SKM-1 (cell line): ENCODE measurements around the gene HNRNPR.
"Not testable (repeated sequence)": the region's sequence is repeated elsewhere in the genome, so short reads cannot be mapped to it uniquely, and the experiment has no call there.

ENCODE experiments used
- DNase-seq: peaks from one replicate; lab custom pipeline; 2025; ENCODE audit not compliant: unreplicated experiment; lab: John Stamatoyannopoulos, UW

HNRNPR gene

GRCh38 chr1:23331713-23332112, 12.4 kb downstream of the HNRNPR start:
- DNase-seq = no peak

DNA sequence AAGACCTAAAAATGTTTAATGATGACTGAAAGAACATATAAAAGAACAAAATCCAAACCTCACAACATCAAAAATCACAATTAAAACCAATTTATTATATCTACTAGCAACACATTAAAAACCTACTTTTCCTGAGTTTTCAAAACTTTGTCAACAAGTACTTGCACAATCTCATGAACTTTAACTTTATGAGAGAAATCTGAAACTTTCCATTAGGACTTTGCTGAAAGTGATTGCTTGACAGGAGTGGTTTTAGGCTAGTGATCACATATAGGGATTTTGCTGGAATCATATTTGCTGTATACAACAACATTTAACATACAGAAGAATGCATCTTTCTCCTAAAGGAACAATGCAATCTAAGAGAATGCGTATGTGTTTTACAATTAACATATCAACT, 13.2 kb downstream of the HNRNPR start:
- DNase-seq = no peak

- DNase-seq = no peak
Observed at GRCh38 chr1:23325393-23325792, 18.7 kb downstream of the HNRNPR start.

GRCh38 chr1:23322770-23323169, 21.3 kb downstream of the HNRNPR start:
- DNase-seq = no peak

DNA sequence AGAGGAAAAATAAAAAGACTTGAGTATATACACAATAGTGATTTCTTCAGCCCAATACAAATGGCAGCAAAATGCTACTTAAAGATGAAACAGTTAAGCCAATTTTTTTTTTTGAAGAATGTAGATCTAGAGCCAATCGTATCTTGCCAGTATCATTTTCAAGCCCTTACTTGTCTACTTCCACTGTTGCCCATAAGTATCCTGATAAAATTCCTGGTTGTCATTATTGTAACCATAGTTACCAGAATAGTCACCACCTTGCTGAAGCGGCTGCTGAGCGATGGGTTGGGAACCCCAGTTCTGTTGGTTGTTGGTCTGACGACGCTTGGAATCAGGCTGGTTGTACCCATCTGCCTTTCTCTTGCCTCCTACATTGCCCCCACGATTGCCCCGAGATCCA, 33.8 kb downstream of the HNRNPR start:
- DNase-seq = not testable (repeated sequence)

DNA sequence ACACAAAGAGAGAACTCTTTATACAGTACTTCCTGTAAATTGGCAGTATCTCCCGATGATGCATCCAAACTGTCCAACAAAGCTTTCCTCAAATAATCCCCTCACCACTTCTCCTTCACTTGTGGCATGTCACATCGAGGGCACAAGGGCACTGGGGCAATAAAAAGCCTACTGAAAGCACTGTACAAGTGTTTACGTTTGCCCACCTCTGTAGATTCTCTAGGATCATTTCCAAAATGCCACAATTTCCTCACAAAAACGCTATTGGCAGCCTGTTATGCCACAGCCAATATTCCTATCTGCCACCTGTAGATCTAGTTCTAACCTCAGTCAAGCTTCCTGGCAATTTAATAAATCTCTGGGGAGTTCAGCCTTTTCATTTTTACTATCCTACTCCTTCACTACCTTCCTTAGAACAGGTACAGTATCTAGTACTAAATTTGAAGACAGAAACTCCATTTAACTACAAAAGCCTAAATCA, 39.9 kb downstream of the HNRNPR start:
- no peak for DNase-seq

GRCh38 chr1:23303524-23303923, 40.6 kb downstream of the HNRNPR start:
- DNase-seq = no peak

- no peak for DNase-seq
Observed at GRCh38 chr1:23296931-23297330, 47.2 kb downstream of the HNRNPR start.

- no peak for DNase-seq
Observed at GRCh38 chr1:23291706-23292105, 52.4 kb downstream of the HNRNPR start.

GRCh38 chr1:23290836-23291565, 53.1 kb downstream of the HNRNPR start:
- DNase-seq = no peak

DNA sequence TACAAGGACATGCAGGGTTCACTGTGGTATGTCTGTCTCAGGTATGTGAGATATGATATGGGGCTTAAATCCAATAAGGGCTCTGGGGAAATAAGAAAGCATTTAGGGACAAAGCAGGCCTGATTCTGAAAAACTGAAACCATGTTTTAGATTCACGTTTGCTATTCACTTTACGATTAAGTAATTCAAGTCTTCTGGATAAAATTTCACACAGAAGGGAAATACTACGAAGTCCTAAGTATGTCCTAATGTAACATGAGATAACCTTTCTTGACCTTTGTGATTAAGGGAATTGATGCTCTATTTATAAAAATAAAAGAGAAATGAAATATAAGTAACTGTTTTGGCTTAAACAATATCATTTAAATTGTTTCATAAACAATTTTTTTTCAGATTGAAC, 55.4 kb downstream of the HNRNPR start:
- no peak for DNase-seq

DNA sequence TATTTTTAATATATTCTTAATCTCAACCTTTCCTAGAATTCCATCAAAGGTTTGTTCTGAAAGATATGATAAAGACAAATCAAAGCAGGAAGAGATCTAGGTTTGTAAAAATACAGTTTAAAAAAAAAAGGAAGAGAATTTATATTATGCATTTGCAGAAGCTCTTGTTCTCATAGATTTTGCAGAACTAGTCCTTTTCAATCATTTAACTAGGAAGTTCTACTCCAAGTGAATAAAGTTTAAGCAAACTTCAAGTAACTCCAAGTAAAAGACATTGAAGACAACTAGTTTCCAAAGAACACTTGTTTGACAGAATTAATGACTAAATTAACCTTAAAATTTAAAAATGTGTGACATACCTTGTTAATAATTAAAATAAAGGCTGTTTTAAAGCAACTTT, 55.9 kb downstream of the HNRNPR start:
- DNase-seq = no peak

- DNase-seq = no peak
Observed at GRCh38 chr1:23286401-23286800, 57.7 kb downstream of the HNRNPR start.

DNA sequence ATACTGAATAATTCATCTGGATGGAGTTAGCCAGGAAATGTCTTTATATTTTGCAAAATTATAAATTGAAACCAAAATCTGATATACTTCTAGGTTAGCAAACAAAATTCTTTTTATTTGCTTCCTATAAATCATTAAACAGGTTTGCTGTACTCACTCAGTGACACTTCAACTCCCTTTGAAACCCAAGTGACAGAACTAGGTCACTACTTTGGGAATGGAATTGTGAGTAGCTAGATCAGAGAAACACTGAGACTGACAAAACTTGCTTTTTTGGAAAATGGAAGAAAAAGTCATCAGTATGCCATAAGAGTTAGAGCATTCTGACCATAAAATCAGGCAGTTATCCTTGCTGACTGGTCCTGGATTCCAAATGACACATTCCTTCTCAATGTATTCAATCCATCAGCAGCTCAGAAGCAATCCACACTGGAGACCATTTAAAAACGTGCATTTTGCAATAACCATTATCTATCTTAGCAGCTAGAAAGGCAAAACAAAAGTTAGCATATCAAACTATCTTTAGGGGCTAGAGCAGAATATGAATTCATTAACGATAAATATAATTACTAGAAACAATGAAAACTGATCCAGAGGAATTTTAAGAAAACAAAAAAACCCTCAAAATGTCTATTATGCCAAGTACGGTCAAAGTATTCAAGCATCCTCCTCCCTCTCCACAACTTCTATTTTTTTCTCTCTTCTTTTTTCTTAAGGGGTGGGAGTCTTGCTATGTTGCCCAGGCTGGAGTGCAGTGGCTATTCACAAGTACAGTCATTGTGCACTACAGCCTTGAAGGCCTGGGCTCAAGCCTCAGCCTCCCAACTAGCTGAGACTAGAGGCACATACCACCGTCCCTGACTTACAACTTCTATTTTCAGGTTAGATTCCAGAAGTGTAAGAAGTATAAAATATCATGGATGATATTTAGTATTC, 60.1 kb downstream of the HNRNPR start:
- DNase-seq = no peak

DNA sequence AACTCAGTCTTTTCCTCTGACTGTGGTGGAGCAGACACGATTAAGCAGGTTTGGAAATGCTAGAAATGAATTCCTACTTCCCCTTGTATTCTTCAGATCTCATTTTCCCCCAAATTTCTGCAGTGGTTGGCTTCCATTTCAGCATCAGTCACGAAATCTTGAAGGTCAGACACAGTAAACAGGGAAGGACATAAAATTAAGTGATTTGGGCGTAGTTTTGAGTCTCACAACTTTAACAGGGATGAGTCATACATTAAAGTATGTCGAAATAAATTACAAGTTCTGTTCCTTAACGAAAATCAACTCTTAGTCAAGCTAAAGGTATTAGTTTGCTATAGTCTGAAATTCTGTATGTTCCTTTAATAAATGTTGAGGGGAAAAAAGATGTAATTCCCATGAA, 61.1 kb downstream of the HNRNPR start:
- no peak for DNase-seq

DNA sequence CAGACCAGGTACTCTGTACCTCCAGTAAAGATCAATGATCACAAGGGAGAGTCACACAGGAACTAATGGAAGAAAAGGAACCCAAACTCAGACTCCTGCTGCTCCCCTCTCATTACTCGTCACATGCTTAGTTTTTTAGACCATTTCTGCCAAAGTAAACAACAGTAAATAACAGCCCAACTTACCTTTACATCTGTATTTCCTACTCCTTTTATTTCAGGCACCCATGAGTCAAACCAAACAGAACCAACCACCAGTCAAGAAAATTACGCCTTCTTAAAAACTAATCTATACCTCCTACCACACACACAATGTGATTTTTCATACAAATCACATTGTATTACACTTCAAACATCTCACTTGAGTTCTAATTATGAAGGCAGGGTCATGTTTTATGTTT, 65.4 kb downstream of the HNRNPR start:
- DNase-seq = no peak

DNA sequence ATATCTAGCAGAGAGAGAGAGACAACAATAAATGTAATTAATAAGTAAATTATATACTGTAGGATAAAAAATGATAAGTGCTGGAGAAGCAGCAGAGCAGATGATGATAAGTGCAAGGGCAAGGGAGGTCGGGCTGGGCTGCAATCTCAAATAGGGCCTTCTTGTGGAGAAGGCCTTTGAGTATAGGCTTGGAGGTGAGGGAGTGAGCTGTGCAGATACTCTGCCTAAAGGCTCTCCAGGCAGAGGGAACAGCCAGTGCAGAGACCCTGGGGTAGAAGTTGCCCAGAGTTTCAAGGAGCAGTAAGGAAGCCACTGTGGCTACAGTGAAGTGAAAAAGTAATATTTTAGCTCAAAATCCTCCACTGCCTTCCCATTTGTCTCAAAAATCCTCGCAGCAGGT, 67.6 kb downstream of the HNRNPR start:
- DNase-seq = no peak

DNA sequence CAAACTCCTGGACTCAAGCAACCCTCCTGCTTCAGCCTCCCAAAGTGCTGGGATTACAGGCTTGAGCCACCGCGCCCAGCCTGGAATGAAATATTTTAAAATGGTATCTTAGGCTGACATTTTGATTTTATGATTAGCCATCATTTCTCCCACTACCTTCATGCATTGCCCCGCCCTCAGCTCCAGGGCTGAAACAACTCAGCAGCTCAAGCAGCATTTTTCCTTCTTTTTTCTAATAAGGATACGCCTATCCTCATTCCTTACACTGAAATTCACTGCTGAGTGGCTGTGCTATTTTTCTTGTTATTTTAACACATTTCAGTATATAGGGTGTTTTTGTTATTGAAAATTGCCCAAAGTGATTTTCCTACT, 70.0 kb downstream of the HNRNPR start:
- DNase-seq = no peak

- DNase-seq = no peak
Observed at GRCh38 chr1:23273450-23274133, 70.5 kb downstream of the HNRNPR start.

DNA sequence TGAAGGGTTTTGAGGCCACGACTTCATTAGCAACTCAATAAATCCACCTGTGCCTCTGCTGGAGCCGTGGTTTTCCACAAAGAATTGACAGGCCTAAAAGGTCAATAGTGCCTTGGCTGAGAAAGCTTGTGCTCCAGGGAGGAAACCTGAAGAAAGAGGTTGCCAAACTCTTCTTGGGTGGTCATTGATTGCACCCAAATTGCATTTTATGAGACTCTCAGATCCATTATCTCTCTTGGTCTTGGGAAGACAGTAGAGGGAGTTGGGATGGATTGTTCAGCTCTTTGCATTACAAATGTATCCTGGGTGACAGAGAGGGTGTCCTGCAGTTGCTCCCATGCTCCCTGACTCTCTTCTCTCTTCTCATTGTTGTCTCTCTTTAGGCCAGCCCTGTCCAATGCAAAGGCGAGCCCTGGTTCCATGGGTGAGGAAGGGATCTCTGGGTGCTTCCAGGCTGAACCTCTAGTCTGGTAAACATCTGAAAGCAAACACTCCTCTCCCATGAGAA, 80.7 kb downstream of the HNRNPR start:
- no peak for DNase-seq

GRCh38 chr1:23258082-23258481, 86.0 kb downstream of the HNRNPR start:
- not testable (repeated sequence) for DNase-seq
